Measurements from ENCODE around the gene GGNBP2.

DNA sequence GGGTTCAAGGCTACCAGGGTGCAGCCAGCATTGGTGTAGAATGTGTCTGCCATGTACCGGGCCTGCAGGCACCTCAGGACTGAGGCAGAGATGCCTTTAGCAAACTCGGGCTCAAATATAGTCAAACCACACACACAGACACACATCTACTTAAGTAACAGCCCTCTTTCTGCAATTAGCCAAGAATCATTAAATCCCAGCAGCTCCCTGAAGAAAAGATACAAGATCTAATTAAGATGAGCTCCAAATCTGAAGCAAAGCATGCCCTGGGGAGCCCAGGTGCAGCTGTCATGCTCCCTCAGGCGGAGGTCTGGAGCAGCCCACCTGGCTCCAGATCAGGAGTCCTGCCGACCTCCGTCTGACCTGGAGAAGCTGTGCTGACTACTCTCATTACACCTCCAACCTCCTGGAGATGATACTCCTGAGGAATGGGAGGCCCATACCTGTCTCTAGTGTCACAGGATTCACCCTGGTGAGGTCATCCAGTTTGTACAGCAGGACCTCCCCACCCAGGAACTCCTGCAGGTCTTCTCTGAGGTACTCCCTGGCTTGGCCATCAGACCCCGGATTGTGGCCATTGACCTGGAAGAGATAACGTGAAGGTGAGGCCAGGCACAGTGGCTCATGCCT lies 17.0 kb upstream of the GGNBP2 start:
- TF ChIP-seq, protein P1, sequence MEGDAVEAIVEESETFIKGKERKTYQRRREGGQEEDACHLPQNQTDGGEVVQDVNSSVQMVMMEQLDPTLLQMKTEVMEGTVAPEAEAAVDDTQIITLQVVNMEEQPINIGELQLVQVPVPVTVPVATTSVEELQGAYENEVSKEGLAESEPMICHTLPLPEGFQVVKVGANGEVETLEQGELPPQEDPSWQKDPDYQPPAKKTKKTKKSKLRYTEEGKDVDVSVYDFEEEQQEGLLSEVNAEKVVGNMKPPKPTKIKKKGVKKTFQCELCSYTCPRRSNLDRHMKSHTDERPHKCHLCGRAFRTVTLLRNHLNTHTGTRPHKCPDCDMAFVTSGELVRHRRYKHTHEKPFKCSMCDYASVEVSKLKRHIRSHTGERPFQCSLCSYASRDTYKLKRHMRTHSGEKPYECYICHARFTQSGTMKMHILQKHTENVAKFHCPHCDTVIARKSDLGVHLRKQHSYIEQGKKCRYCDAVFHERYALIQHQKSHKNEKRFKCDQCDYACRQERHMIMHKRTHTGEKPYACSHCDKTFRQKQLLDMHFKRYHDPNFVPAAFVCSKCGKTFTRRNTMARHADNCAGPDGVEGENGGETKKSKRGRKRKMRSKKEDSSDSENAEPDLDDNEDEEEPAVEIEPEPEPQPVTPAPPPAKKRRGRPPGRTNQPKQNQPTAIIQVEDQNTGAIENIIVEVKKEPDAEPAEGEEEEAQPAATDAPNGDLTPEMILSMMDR (IDR thresholded peaks at IDR 0.05; ENCODE audit: poor library complexity, severe bottlenecking) = no peak
- TF ChIP-seq EZH2 (IDR thresholded peaks at IDR 0.05; ENCODE audit: borderline replicate concordance, insufficient read depth, low read length, poor library complexity, severe bottlenecking) (no peak), POLR2AphosphoS5 (IDR thresholded peaks at IDR 0.05) (no peak), TAF1 (IDR thresholded peaks at IDR 0.05; ENCODE audit: low read depth) (no peak), EP300 (conservative IDR thresholded peaks at IDR 0.05; ENCODE audit: poor library complexity, severe bottlenecking) (no peak), RAD21 (conservative IDR thresholded peaks at IDR 0.05) (no peak)
- TF ChIP-seq, protein P2, sequence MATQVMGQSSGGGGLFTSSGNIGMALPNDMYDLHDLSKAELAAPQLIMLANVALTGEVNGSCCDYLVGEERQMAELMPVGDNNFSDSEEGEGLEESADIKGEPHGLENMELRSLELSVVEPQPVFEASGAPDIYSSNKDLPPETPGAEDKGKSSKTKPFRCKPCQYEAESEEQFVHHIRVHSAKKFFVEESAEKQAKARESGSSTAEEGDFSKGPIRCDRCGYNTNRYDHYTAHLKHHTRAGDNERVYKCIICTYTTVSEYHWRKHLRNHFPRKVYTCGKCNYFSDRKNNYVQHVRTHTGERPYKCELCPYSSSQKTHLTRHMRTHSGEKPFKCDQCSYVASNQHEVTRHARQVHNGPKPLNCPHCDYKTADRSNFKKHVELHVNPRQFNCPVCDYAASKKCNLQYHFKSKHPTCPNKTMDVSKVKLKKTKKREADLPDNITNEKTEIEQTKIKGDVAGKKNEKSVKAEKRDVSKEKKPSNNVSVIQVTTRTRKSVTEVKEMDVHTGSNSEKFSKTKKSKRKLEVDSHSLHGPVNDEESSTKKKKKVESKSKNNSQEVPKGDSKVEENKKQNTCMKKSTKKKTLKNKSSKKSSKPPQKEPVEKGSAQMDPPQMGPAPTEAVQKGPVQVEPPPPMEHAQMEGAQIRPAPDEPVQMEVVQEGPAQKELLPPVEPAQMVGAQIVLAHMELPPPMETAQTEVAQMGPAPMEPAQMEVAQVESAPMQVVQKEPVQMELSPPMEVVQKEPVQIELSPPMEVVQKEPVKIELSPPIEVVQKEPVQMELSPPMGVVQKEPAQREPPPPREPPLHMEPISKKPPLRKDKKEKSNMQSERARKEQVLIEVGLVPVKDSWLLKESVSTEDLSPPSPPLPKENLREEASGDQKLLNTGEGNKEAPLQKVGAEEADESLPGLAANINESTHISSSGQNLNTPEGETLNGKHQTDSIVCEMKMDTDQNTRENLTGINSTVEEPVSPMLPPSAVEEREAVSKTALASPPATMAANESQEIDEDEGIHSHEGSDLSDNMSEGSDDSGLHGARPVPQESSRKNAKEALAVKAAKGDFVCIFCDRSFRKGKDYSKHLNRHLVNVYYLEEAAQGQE (IDR thresholded peaks at IDR 0.05; ENCODE audit: borderline replicate concordance) = no peak

Data from neural cell (in vitro differentiated cells).